Activated B cell treated with CpG ODN at 0.5 μM for 24 hours (primary cell): Measurements from ENCODE around the gene USP26. TPM values are rescaled to one million over a fixed set of nuclear protein-coding genes. Genes with fewer than 3 reads are reported as not detected.

Experiments
- ATAC-seq: fragments of 200-7000 bp; cut with Tn5 transposase; one replicate; pipeline ENCODE4 v1.10.0; 2021; ENCODE audit warnings: low read depth, mild to moderate bottlenecking, moderate library complexity
- CTCF ChIA-PET: fragments of 350-600 bp; sonication (Branson Sonifier 250); formaldehyde crosslinking; loops from one replicate; lab custom pipeline; 2021; ENCODE audit warnings: antibody characterized with exemption; lab: Charles Lee
- POLR2A ChIA-PET: fragments of 350-600 bp; sonication (Branson Sonifier 250); formaldehyde crosslinking; loops from one replicate; lab custom pipeline; 2021; ENCODE audit warnings: antibody characterized with exemption; lab: Charles Lee
- DNase-seq: peaks from one replicate; pipeline ENCODE4 v3.0.0; 2022
- H3K27ac Mint-ChIP-seq: one replicate; pipeline ENCODE4 v1.8.0; 2020; ENCODE audit warnings: mixed read lengths
- H3K27me3 Mint-ChIP-seq: one replicate; pipeline ENCODE4 v1.8.0; 2021; ENCODE audit warnings: mixed read lengths
- H3K36me3 Mint-ChIP-seq: one replicate; pipeline ENCODE4 v1.8.0; 2021; ENCODE audit warnings: low read depth, mixed read lengths
- H3K4me1 Mint-ChIP-seq: one replicate; pipeline ENCODE4 v1.8.0; 2021; ENCODE audit warnings: mixed read lengths
- H3K4me3 Mint-ChIP-seq: one replicate; pipeline ENCODE4 v1.8.0; 2020; ENCODE audit warnings: mild to moderate bottlenecking, mixed read lengths
- H3K9me3 Mint-ChIP-seq: one replicate; pipeline ENCODE4 v1.8.0; 2020; ENCODE audit warnings: mixed read lengths
- intact Hi-C: fragments of 100-400 bp; cut with micrococcal nuclease; formaldehyde crosslinking; loops from one replicate; pipeline ENCODE4 v1.15.1; 2024
- total RNA-seq: library from RNA; stranded (reverse); gene quantifications from 2 replicates; pipeline ENCODE4 v1.2.3, GENCODE V29; 2022
- TF ChIP-seq, protein P1 (sequence below): fragments of 200-600 bp; IDR thresholded peaks from one replicate; pipeline ENCODE4 v1.8.0; 2022; ENCODE audit warnings: antibody characterized with exemption, mild to moderate bottlenecking

The USP26 gene
- total RNA-seq, 1 donor from 2014 or later = not detected

DNA sequence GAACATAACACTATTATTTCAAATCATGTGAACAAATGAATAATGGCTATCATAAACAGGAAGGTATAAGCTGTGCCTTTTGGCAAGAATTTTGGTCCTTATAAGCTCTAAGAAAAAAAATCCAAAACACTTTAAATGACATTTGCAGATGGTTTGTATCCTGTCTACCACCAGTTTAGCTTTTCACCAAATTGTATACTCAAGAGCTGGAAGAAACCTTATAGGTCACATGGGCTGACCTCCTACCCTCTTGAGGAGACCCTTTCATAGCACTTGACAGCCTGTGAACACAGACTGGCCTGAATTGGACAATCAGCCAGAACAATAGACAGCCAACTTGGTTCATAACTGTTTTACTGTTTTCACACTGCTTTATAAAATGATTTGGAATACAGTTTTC lies 24.3 kb downstream of the USP26 start:
- CTCF ChIA-PET = no interaction called here
- Mint-ChIP-seq H3K4me3 (no peak overlapping the region), H3K36me3 (no peaks in the 10 kb centered on the region), H3K9me3 (no peaks in the 10 kb centered on the region), H3K4me1 (no peaks in the 10 kb centered on the region), H3K27me3 (no peaks in the 10 kb centered on the region), H3K27ac (no peak overlapping the region)
- TF ChIP-seq, protein P1, sequence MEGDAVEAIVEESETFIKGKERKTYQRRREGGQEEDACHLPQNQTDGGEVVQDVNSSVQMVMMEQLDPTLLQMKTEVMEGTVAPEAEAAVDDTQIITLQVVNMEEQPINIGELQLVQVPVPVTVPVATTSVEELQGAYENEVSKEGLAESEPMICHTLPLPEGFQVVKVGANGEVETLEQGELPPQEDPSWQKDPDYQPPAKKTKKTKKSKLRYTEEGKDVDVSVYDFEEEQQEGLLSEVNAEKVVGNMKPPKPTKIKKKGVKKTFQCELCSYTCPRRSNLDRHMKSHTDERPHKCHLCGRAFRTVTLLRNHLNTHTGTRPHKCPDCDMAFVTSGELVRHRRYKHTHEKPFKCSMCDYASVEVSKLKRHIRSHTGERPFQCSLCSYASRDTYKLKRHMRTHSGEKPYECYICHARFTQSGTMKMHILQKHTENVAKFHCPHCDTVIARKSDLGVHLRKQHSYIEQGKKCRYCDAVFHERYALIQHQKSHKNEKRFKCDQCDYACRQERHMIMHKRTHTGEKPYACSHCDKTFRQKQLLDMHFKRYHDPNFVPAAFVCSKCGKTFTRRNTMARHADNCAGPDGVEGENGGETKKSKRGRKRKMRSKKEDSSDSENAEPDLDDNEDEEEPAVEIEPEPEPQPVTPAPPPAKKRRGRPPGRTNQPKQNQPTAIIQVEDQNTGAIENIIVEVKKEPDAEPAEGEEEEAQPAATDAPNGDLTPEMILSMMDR = no peak
- POLR2A ChIA-PET = no interaction called here
- intact Hi-C loops = no loop called here
- DNase-seq (no peak), ATAC-seq (no peak)

DNA sequence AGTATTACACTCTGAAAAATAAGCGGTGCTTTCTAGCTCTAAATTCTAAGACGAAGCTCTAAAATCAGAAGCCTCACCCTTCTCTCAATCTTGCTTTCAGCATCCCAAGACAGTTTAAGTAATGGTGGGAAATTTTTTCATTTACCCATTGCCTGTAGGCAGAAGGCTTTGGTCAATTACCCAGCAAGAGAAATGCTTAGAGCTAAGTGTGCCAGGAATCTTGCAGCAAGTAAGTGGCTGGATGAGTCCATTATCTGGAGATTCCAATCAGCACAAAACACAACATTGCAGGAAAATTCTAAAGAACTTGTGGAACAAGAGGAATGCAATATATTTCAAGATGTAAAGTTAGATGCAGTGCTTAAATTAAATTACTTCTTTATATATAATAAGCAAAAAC lies 28.4 kb downstream of the USP26 start:
- Mint-ChIP-seq H3K27me3 (no peaks in the 10 kb centered on the region), H3K4me1 (no peaks in the 10 kb centered on the region), H3K9me3 (no peaks in the 10 kb centered on the region), H3K27ac (no peak overlapping the region), H3K4me3 (no peak overlapping the region), H3K36me3 (no peaks in the 10 kb centered on the region)
- ATAC-seq = no peak
- DNase-seq = no peak
- ChIA-PET POLR2A (no interaction called here), CTCF (no interaction called here)
- intact Hi-C loops = no loop called here
- TF ChIP-seq, protein P1 = no peak

- Mint-ChIP-seq H3K4me1 (no peaks in the 10 kb centered on the region), H3K27me3 (peaks cover 2% of the 10 kb centered on the region), H3K27ac (no peak overlapping the region), H3K4me3 (no peak overlapping the region), H3K36me3 (no peaks in the 10 kb centered on the region), H3K9me3 (no peaks in the 10 kb centered on the region)
- intact Hi-C loops = no loop called here
- CTCF ChIA-PET = no interaction called here
- ATAC-seq (no peak), DNase-seq (no peak)
- TF ChIP-seq, protein P1 = no peak
- POLR2A ChIA-PET = no interaction called here
Measured at GRCh38 chrX:133056341-133056740, 40.6 kb downstream of the USP26 start.

- TF ChIP-seq, protein P1 = no peak
- H3K27me3 Mint-ChIP-seq = peaks cover 2% of the 10 kb centered on the region
Measured at GRCh38 chrX:133054761-133055405, 42.0 kb downstream of the USP26 start.

DNA sequence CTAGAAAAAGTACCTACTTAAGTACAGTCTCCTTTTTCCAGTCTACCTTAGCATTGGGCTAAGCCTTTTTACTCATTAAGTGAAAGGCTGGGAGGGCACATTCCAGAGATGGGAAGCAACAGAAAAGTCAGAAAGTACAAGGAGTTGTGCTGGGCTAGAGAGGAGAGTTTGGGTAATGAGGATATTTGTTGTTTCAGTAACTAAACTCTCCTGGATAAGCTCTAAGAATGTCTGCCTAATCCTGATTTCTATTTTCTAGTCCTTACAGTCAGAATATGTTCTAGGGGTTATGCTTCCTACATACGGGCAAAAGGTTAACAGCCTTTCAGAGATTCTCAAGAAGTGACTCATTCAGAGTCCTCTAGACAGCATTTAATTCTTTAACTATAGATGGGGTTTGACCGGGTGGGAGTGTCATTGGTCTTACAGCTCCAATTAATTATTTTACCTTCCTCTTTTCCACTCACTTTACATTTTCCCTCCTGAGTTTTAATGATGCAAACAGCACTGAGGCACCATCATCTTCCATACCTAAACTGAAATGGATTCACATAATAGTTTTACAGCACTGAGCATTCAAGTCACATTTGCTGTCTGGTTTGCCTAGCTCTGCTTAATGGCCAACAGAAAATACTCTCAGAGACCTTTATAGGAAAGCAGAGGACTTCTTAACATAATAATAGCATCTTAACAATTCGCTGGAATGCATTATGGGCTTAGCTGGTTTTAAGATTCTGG lies 42.9 kb downstream of the USP26 start:
- ChIA-PET POLR2A (no interaction called here), CTCF (no interaction called here)
- Mint-ChIP-seq H3K36me3 (no peaks in the 10 kb centered on the region), H3K4me1 (no peaks in the 10 kb centered on the region), H3K27me3 (peaks cover 1% of the 10 kb centered on the region), H3K4me3 (no peak overlapping the region), H3K9me3 (no peaks in the 10 kb centered on the region), H3K27ac (no peak overlapping the region)
- intact Hi-C loops = no loop called here
- no peak for ATAC-seq
- no peak for DNase-seq
- TF ChIP-seq, protein P1 = no peak

More at GRCh38 chrX:133054761-133055405, 42.0 kb downstream of the USP26 start:
- intact Hi-C loops = no loop called here
- H3K4me1 Mint-ChIP-seq = no peaks in the 10 kb centered on the region
- no peaks in the 10 kb centered on the region for H3K9me3 Mint-ChIP-seq
- H3K4me3 Mint-ChIP-seq = no peak overlapping the region
- ChIA-PET CTCF (interaction anchor here (0.8 kb wide), 1 partner anchor 13 kb away, joined by 3 read pairs; no protein-coding TSS in a partner anchor), POLR2A (no interaction called here)
- ATAC-seq (no peak), DNase-seq (no peak)
- no peak overlapping the region for H3K27ac Mint-ChIP-seq
- no peaks in the 10 kb centered on the region for H3K36me3 Mint-ChIP-seq
